OCI-LY7 (cell line): ENCODE measurements around the gene PLIN1. TPM values are rescaled to one million over a fixed set of nuclear protein-coding genes. Genes with fewer than 3 reads are reported as not detected.

Experiments
- BruUV-seq: library from RNA; stranded (reverse); fragments of 400-500 nt; replicated peaks from 2 replicates; lab custom pipeline; 2021; lab: Mats Ljungman, UMichigan
- CTCF ChIA-PET: fragments of 300-600 bp; sonication (Branson Sonifier 250); formaldehyde crosslinking; loops from one replicate; lab custom pipeline; 2022; ENCODE audit warnings: antibody characterized with exemption; ENCODE audit not compliant: unreplicated experiment; lab: Charles Lee
- POLR2A ChIA-PET: fragments of 300-600 bp; sonication (Branson Sonifier 250); formaldehyde crosslinking; loops from one replicate; lab custom pipeline; 2022; ENCODE audit warnings: antibody characterized with exemption; lab: Charles Lee
- DNase-seq: peaks from one replicate; pipeline ENCODE4 v3.0.0-alpha.2; 2015; ENCODE audit warnings: low spot score
- H2AFZ ChIP-seq: fragments of 200-600 bp; sonication (generic), shearing (Covaris generic); 2 replicates; pipeline ENCODE4 v1.6.1; 2014; ENCODE audit warnings: mild to moderate bottlenecking, antibody characterized with exemption, low read length, moderate library complexity
- H3K27ac ChIP-seq: fragments of 200-600 bp; sonication (generic); 2 replicates; pipeline ENCODE4 v1.5.1; 2014; ENCODE audit warnings: mixed run types, low read depth, mild to moderate bottlenecking, moderate library complexity, low read length, inconsistent platforms; ENCODE audit not compliant: poor library complexity, severe bottlenecking
- H3K36me3 ChIP-seq: fragments of 200-600 bp; sonication (generic); 2 replicates; pipeline ENCODE4 v1.6.1; 2014; ENCODE audit warnings: mild to moderate bottlenecking, antibody characterized with exemption, low read length, moderate library complexity, mixed read lengths; ENCODE audit not compliant: insufficient read depth
- H3K4me1 ChIP-seq: fragments of 200-600 bp; sonication (generic); 2 replicates; pipeline ENCODE4 v1.5.1; 2014; ENCODE audit warnings: mild to moderate bottlenecking, low read length; ENCODE audit not compliant: insufficient read depth, poor library complexity, severe bottlenecking
- H3K4me2 ChIP-seq: fragments of 200-600 bp; sonication (generic); 2 replicates; pipeline ENCODE4 v1.6.1; 2014; ENCODE audit warnings: mild to moderate bottlenecking, low read length
- H3K4me3 ChIP-seq: fragments of 200-600 bp; sonication (generic); 2 replicates; pipeline ENCODE4 v1.5.1; 2014; ENCODE audit warnings: mild to moderate bottlenecking, low read depth, low read length; ENCODE audit not compliant: poor library complexity, severe bottlenecking
- H3K79me2 ChIP-seq: fragments of 200-600 bp; sonication (generic); 2 replicates; pipeline ENCODE4 v1.6.1; 2016; ENCODE audit warnings: low read depth, mild to moderate bottlenecking, low read length, moderate library complexity, mixed read lengths; ENCODE audit not compliant: insufficient read depth
- H3K9me2 ChIP-seq: fragments of 200-600 bp; sonication (generic); 2 replicates; pipeline ENCODE4 v1.6.1; 2016; ENCODE audit warnings: mild to moderate bottlenecking, low read length, mixed read lengths; ENCODE audit not compliant: insufficient read depth
- H3K9me3 ChIP-seq: fragments of 200-600 bp; sonication (generic); 2 replicates; pipeline ENCODE4 v1.6.1; 2014; ENCODE audit warnings: mild to moderate bottlenecking, mixed run types, low read length, mixed read lengths
- H4K20me1 ChIP-seq: fragments of 200-600 bp; sonication (generic); 2 replicates; pipeline ENCODE4 v1.6.1; 2014; ENCODE audit warnings: mild to moderate bottlenecking, antibody characterized with exemption, low read length, moderate library complexity, mixed read lengths; ENCODE audit not compliant: insufficient read depth
- CTCF ChIP-seq: fragments of 200-600 bp; sonication (generic); conservative IDR thresholded peaks from 2 replicates; pipeline ENCODE4 v1.5.1; 2014; ENCODE audit warnings: mild to moderate bottlenecking, antibody characterized with exemption, low read length, moderate library complexity, mixed read lengths
- EZH2phosphoT487 ChIP-seq: fragments of 200-600 bp; sonication (generic); IDR thresholded peaks from 2 replicates; pipeline ENCODE4 v1.6.1; 2018; ENCODE audit warnings: low read depth, borderline replicate concordance, mild to moderate bottlenecking, mixed run types, antibody characterized with exemption, low read length, moderate library complexity, mixed read lengths
- intact Hi-C: fragments of 100-400 bp; cut with micrococcal nuclease; formaldehyde crosslinking; loops from one replicate; pipeline ENCODE4 v1.10.0; 2022; ENCODE audit not compliant: unreplicated experiment
- total RNA-seq, 2 experiments: library from RNA; depleted of rRNA in 1 of 2; stranded (reverse); fragments of >200 nt in 1 of 2; shearing (Covaris generic) in 1 of 2; gene quantifications; 2 replicates each; pipeline ENCODE4 v1.2.3, GENCODE V29; 2014 to 2022

PLIN1 gene
- total RNA-seq, 2 experiments from 2014 or later, result 0.19 TPM; not detected in 1

DNA sequence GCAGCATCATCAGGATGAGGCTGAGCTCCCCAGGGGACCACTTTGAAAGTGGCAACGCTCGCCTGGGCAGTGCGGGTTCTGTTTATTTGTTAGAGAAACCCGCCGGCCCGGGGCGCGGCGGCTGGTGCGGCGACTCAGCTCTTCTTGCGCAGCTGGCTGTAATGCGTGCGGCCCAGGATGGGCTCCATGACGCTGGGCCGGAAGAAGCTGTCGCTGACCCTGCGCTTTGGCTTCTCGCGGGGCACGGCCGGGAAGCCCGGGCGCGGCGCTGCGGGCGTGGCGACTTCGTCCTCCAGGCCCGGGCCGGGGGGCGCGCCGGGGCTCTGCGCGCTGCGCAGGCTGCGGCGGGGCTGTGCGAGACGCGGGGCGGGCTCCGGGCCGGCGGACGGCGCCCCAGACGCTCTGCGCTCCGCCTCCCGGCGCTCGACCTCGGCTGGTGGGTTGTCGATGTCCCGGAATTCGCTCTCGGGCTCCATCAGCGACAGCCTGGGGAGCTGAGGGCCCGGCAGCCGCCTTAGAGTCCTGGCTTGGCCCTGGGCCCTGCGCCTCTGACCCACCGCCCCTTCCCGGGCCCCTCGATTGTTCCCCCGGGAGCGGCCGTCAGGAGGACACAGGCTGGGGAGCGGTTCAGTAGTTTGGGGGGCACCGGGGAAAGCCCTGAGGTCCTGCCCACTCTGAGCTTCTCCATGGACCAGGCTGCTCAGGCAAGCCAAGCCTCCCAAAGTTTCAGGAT lies 13.6 kb downstream of the PLIN1 start:
- no peaks in the 10 kb centered on the region for H3K36me3 ChIP-seq
- H3K79me2 ChIP-seq, result no peaks in the 10 kb centered on the region
- no peaks in the 10 kb centered on the region for H3K9me2 ChIP-seq
- no peaks in the 10 kb centered on the region for H3K4me1 ChIP-seq
- H3K27ac ChIP-seq, result no peak overlapping the region
- TF ChIP-seq EZH2phosphoT487 (no peak), CTCF (no peak)
- H2AFZ ChIP-seq, result no peak overlapping the region
- ChIA-PET CTCF (no interaction called here), POLR2A (no interaction called here)
- no peaks in the 10 kb centered on the region for H3K9me3 ChIP-seq
- H3K4me2 ChIP-seq, result no peak overlapping the region
- no peak overlapping the region for H3K4me3 ChIP-seq
- BruUV-seq, result no TSS peak
- DNase-seq, result no peak
- intact Hi-C loops, result no loop called here
- H4K20me1 ChIP-seq, result no peaks in the 10 kb centered on the region

DNA sequence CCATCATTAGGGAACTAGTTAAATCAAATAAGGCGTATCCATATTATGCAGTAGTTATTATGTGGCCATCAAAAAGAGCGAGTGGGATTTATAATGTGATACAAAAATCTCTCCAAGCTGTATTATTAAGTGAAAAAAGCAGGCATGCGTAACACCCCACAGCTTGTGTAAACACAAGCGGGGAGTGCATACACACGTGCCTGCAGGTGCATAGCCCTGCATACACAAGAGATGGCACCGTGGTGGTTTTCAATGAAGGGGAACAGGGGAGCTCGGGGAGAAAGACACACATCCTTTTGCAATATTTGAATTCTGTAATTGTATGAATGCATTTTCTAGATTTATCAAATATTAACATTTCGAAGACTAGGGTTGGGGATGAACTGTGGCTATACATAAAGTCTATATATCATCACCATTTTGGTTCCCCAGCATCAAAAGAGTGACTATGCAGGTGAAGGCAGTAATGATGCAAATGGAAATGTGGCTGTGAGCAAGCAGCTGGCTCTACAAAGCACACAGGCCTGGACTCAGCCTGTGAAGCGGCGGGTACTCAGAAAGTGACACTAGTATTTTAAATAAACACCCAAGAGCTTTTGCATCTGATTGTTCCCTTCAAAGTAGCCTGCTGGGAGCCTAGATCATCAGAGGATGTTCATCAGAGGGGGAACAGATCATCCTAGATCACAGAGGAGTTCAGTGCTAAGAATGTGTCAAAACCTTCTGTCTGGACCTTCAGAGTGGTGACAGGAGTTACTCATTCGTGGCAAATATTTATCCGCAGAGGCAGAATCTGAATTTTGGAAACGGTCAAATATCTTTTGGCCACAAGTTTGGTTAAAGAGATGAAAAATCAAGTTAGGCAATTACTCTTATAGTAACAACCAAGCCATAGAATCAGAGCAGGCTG lies 14.5 kb downstream of the PLIN1 start:
- Histone ChIP-seq H4K20me1 (no peaks in the 10 kb centered on the region), H2AFZ (no peak overlapping the region), H3K36me3 (no peaks in the 10 kb centered on the region), H3K4me1 (no peaks in the 10 kb centered on the region), H3K9me2 (no peaks in the 10 kb centered on the region), H3K79me2 (no peaks in the 10 kb centered on the region), H3K4me3 (no peak overlapping the region), H3K27ac (no peak overlapping the region), H3K9me3 (no peaks in the 10 kb centered on the region), H3K4me2 (no peak overlapping the region)
- CTCF ChIA-PET, result no interaction called here
- no TSS peak for BruUV-seq
- POLR2A ChIA-PET, result interaction anchor here (0.6 to 0.7 kb wide), 2 partner anchors 11 to 90 kb away, joined by 3 read pairs; partner anchors contain the start of gene TICRR
- DNase-seq, result no peak
- intact Hi-C loops, result no loop called here
- TF ChIP-seq EZH2phosphoT487, result no peak
- no peak for TF ChIP-seq CTCF
